ENCODE data around the gene MMP12. TPM values are rescaled to one million over a fixed set of nuclear protein-coding genes. Genes with fewer than 3 reads are reported as not detected.

The MMP12 gene
- total RNA-seq, 4 donors from 2014 or later = not detected

DNA sequence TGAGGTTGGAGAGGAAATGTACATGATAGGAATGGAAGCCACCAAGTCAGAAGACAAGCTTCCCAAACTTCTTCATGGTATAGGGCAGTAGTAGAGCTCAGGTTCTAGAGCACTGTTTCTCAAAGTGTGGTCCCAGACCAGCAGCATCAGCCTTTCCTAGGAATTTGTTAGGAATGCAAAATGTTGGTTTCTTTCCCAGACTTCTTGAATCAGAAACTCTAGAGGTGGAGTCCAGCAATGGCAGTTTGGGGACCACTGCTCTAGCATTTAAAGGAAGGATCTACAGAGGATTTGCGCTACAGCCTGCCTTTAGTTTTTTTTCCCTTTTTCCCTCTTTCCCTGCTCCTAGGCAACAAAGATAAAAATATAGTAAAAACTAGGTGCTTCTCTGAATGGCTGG is 17.0 kb upstream of the MMP12 start:
- H3K27ac ChIP-seq = no peak overlapping the region
- no peaks in the 10 kb centered on the region for H3K36me3 ChIP-seq
- TF ChIP-seq CTCF (IDR thresholded peaks at IDR 0.05) (no peak), POLR2AphosphoS5 (IDR thresholded peaks at IDR 0.05) (no peak), POLR2A (IDR thresholded peaks at IDR 0.05) (no peak), EP300 (IDR thresholded peaks at IDR 0.05) (no peak)
- no peaks in the 10 kb centered on the region for H3K9me3 ChIP-seq
- WGBS, 2 donors (ENCODE audit: low coverage in 1 of 2) = 100% methylated on average over 1 of the region's 1 CpG; no CpG with 5 or more reads in 1 of the 2 donors
- no peaks in the 10 kb centered on the region for H3K27me3 ChIP-seq
- H3K4me3 ChIP-seq = no peak overlapping the region
- no peak for ATAC-seq
- no peaks in the 10 kb centered on the region for H3K4me1 ChIP-seq

GRCh38 chr11:102886999-102887398 is 12.2 kb upstream of the MMP12 start:
- ATAC-seq = no peak
- WGBS, 2 donors (ENCODE audit: low coverage in 1 of 2) = 67 to 72% methylated on average over 3 to 4 of the region's 6 CpGs

GRCh38 chr11:102883141-102883540 is 8.4 kb upstream of the MMP12 start:
- TF ChIP-seq EP300 (IDR thresholded peaks at IDR 0.05) (no peak), CTCF (IDR thresholded peaks at IDR 0.05) (no peak), POLR2A (IDR thresholded peaks at IDR 0.05) (no peak), POLR2AphosphoS5 (IDR thresholded peaks at IDR 0.05) (no peak)
- H3K4me3 ChIP-seq = no peak overlapping the region
- no peaks in the 10 kb centered on the region for H3K36me3 ChIP-seq
- no peaks in the 10 kb centered on the region for H3K9me3 ChIP-seq
- no peak overlapping the region for H3K27ac ChIP-seq
- WGBS, 2 donors (ENCODE audit: low coverage in 1 of 2) = 75 to 83% methylated on average over 2 to 3 of the region's 3 CpGs
- no peak for ATAC-seq
- no peaks in the 10 kb centered on the region for H3K4me1 ChIP-seq
- H3K27me3 ChIP-seq = no peaks in the 10 kb centered on the region

More at GRCh38 chr11:102886999-102887398, 12.2 kb upstream of the MMP12 start:
- Histone ChIP-seq H3K4me3 (no peak overlapping the region), H3K27me3 (no peaks in the 10 kb centered on the region), H3K27ac (no peak overlapping the region), H3K9me3 (no peaks in the 10 kb centered on the region), H3K36me3 (no peaks in the 10 kb centered on the region), H3K4me1 (no peaks in the 10 kb centered on the region)
- TF ChIP-seq CTCF (IDR thresholded peaks at IDR 0.05) (no peak), POLR2A (IDR thresholded peaks at IDR 0.05) (no peak), POLR2AphosphoS5 (IDR thresholded peaks at IDR 0.05) (no peak), EP300 (IDR thresholded peaks at IDR 0.05) (no peak)

- Histone ChIP-seq H3K36me3 (no peaks in the 10 kb centered on the region), H3K27ac (no peak overlapping the region), H3K27me3 (no peaks in the 10 kb centered on the region), H3K4me3 (no peak overlapping the region), H3K4me1 (no peaks in the 10 kb centered on the region), H3K9me3 (no peaks in the 10 kb centered on the region)
- no peak for ATAC-seq
- TF ChIP-seq EP300 (IDR thresholded peaks at IDR 0.05) (no peak), POLR2A (IDR thresholded peaks at IDR 0.05) (no peak), POLR2AphosphoS5 (IDR thresholded peaks at IDR 0.05) (no peak), CTCF (IDR thresholded peaks at IDR 0.05) (no peak)
- 68 to 85% methylated on average over 3 to 4 of the region's 4 CpGs for WGBS, 2 donors (ENCODE audit: low coverage in 1 of 2)
Measured at GRCh38 chr11:102882389-102883024, 7.7 kb upstream of the MMP12 start.

GRCh38 chr11:102879801-102880200 is 5.0 kb upstream of the MMP12 start:
- ATAC-seq = no peak
- no peaks in the 10 kb centered on the region for H3K4me1 ChIP-seq
- no peaks in the 10 kb centered on the region for H3K27me3 ChIP-seq
- H3K9me3 ChIP-seq = no peaks in the 10 kb centered on the region
- WGBS, 2 donors (ENCODE audit: low coverage in 1 of 2) = 82 to 85% methylated on average over 3 to 5 of the region's 5 CpGs
- no peak overlapping the region for H3K4me3 ChIP-seq
- no peak overlapping the region for H3K27ac ChIP-seq
- TF ChIP-seq POLR2AphosphoS5 (IDR thresholded peaks at IDR 0.05) (no peak), CTCF (IDR thresholded peaks at IDR 0.05) (no peak), EP300 (IDR thresholded peaks at IDR 0.05) (no peak), POLR2A (IDR thresholded peaks at IDR 0.05) (no peak)
- no peaks in the 10 kb centered on the region for H3K36me3 ChIP-seq
